Vagina (tissue), 2 donors: ENCODE results near the gene CDX1.

Experiments used
- POLR2A ChIP-seq, 2 donors: fragments of 450-650 bp; IDR thresholded peaks; one replicate each; pipeline ENCODE4 v1.6.1; 2017; ENCODE audit warnings: antibody characterized with exemption in 2 of 2, mild to moderate bottlenecking in 2 of 2, moderate library complexity in 2 of 2
- POLR2AphosphoS5 ChIP-seq, 2 donors: sonication (generic); formaldehyde crosslinking; IDR thresholded peaks; one replicate each; pipeline ENCODE4 v1.9.0; 2017; ENCODE audit warnings: antibody characterized with exemption in 2 of 2, mild to moderate bottlenecking in 2 of 2, low read depth in 1 of 2; ENCODE audit not compliant: insufficient read depth in 1 of 2
- TF ChIP-seq, protein P1 (sequence below), 3 experiments: fragments of 450-650 bp in 2 of 3; fragments of 200-600 bp in 1 of 3; sonication (generic) in 1 of 3; IDR thresholded peaks; one replicate each; pipeline ENCODE4 v1.5.1; 2017 to 2019; ENCODE audit warnings: antibody characterized with exemption in 3 of 3, mild to moderate bottlenecking in 2 of 3, moderate library complexity in 2 of 3

DNA sequence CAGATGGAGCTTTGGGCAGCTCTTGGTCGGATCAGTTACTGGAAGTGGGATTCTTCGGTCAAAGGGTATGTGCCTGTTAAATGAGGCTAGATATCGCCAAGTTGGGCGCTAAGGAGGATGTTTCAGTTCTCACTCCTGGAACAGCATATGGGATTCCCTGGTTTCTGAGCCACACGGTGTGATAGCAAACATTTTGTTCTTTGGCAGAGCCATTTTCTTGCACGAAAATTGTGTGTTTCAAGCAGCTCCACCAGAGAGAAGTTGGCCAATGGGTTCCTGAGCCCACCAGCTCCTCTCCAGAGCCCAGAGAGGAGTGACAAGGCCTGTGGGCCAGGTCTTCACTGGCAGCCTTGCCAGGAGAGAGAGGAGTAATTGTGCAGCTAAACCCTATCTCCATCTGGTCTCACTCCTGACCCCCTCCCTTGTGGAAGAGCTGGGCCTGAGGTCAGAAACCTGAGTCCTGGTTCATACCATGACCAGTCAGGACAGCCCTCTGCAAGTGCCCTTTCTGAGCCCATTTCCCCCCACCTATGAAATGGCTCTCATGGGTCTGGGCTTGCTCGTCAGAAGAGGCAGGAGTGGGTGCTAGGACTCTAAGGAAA, 12.5 kb downstream of the CDX1 start:
- TF ChIP-seq POLR2A (IDR thresholded peaks at IDR 0.05) (no peak), POLR2AphosphoS5 (IDR thresholded peaks at IDR 0.05; ENCODE audit: insufficient read depth in 1 of 2, low read depth in 1 of 2) (no peak)
- TF ChIP-seq, protein P1, sequence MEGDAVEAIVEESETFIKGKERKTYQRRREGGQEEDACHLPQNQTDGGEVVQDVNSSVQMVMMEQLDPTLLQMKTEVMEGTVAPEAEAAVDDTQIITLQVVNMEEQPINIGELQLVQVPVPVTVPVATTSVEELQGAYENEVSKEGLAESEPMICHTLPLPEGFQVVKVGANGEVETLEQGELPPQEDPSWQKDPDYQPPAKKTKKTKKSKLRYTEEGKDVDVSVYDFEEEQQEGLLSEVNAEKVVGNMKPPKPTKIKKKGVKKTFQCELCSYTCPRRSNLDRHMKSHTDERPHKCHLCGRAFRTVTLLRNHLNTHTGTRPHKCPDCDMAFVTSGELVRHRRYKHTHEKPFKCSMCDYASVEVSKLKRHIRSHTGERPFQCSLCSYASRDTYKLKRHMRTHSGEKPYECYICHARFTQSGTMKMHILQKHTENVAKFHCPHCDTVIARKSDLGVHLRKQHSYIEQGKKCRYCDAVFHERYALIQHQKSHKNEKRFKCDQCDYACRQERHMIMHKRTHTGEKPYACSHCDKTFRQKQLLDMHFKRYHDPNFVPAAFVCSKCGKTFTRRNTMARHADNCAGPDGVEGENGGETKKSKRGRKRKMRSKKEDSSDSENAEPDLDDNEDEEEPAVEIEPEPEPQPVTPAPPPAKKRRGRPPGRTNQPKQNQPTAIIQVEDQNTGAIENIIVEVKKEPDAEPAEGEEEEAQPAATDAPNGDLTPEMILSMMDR (IDR thresholded peaks at IDR 0.05), result no peak
